Measurements from ENCODE around the gene CKS2.
"Not testable (repeated sequence)": the region's sequence is repeated elsewhere in the genome, so short reads cannot be mapped to it uniquely, and the experiment has no call there.

CKS2 gene

DNA sequence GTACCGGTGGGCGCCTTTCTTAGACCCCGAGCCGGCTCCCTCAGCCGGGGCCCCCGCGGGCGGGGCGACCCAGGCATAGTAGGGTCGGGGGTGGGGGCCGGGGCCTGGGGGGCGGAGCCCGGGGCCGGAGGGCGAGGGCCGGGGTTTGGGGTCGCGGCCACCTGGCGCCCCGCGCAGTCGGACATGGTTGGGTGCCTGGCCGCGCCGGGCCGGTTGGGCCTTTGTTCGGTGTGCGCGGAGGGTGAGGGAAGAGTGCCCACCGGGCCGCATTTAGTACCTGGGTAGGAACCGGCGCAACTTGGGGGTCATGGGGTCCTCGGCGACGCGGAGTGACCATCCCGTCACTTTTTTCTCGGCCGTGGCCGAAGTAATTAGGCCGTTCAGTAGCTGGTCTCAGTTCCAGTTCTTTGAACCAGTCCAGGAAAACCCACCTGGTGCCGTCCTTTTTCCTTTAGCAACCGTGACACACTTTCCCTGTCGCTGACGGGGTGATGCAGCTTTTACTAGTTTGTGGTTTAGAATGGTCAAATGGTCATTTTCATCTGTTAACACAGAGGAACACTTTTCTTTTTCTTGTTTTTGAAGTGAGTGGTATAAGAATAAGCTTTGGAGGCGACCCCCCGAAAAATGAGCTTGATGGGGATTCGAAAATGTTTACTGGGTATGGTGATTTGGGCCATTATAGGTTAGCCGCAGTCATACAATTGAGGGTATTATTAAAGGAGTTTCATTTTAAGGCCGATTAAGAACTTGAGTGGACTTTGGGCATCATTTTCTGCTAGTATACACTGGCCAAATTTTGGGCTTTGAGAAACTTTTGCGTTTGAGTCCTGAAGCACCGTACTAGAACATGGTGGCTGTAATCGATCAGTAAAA, 589 bp downstream of the CKS2 start:
- DNase-seq, result no peak

DNA sequence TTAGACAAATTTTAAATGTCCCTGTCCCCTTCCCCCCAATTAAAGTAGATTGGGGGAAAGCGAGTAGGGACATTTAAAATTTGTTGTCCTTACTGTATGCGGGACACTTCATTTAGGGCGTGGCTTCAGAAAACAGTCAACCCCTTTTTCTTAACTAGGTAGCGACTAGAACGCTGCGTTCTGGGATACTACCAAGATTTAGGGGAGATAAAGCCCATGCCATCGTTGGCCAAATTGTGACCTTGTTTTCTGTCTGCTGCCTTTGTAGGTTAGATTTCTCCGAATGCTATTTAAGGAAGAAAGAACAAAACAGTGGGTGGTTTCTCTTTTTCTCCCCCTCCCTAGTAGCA, 1.2 kb downstream of the CKS2 start:
- DNase-seq, result no peak

DNA sequence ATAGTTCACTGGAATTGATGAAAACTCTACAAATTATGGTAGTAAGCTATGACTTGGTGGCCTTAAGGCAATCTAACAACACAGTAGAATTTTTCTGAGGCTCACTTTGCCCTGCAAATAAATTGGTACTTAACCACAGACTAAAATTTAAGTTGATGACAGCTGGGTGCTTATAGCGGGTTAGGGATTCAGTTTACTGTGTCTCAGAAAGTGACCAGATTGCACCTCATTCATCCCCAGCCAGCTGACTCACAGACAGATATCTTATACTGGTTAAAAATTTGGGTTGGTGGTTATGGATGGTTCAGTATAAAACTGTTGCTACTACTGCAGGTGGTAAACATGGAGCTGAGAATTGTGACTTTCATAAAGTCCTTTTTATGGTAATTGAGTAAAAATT, 2.8 kb downstream of the CKS2 start:
- no peak for DNase-seq

DNA sequence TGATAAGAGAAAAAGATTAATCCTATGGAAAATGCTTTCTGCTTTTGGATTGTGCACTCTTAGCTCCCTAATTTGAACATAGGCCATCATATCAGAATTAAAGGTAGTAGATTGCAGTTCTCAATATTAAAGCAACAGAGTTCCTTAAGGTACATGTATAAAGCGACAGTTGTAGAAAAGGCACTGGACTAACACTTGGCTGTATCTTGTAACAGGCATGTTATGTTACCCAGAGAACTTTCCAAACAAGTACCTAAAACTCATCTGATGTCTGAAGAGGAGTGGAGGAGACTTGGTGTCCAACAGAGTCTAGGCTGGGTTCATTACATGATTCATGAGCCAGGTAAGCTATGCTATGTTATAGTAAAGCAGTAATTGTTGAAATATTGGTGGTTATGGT, 4.0 kb downstream of the CKS2 start:
- no peak for DNase-seq

DNA sequence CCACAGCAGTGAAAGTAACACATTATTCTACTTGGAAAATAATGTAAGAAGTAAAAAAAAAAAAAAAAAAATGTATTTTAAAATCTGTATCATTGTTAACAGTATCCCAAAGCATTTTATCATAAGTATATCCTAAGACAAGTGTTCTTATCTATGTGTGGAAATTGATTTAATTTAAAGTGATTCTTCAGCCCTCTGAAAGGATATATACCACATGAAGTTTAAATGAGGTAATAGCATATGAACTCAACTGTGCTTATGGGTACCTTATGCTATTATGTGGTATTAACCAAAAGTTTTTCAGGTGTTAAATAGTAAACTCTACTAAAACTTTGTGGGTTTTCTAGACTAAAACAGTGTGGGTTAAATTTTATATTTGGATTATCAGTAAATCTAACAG, 4.5 kb downstream of the CKS2 start:
- no peak for DNase-seq

DNA sequence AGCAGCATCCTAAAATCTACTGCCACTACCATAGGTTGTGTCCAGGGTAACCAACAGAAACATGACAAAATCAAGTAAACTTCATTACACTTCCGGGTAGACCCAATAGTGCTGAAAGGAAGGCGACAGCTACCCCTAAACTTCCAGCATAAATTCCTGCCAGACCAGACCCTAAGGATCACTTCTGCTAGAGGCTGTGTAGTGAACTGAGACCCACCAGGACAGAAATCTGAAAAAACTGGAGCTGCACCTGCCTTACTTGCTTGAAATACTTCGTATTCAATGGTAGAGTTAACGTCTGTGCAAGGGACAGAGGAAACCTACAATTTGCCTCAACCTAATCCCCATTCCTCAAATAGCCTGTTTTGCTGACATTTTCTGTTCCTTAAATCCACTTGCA, 6.3 kb downstream of the CKS2 start:
- no peak for DNase-seq

DNA sequence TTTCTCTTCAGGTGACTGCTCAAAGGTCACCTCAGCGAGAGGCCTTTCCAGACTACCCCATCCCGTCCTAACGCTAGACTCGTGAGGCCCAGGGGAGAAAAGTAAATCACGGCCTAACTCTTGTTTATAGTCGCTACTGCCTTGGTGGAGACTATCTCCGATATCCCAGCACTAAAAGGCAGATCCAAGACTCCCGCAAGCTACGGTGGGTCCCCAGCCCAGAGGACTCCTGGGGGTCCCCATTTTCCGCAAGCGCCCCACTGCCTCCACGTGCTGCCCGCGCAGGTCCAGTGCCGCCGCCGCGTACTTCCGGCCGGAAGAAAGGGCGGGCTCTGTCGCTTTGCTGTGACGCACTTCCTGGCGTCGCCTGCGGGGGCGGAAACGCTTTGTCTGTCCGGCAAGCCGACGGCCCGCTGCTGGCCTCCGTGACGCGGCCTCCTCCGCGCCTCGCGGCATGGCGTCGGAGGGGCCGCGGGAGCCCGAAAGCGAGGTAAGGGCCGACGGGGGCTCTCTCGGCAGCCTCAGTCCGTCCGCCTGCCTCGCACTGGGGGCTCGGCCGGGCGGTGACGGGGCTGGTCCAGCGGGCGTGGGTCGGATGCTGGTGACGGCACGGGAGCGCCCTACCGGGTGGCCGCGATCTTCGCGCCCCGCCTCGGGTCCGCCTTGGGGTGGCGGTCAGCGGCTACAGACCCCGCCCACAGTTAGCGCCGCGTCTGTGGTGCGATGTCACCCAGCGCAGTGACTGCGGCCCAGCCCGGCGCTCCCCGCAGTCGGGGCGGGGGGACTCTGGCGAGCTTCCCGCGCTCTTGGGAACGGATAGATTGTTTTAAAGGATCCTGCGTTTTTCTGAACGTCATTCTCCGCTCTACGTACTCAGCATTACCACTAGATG, 7.4 kb downstream of the CKS2 start, which contains the start of gene SECISBP2:
Gene SECISBP2, plus strand, starts transcription at position 378 of the 892 bp plus-strand sequence. Its CDS starts 77 bp downstream, at position 455.
- DNase-seq, result peak; percentile 37

DNA sequence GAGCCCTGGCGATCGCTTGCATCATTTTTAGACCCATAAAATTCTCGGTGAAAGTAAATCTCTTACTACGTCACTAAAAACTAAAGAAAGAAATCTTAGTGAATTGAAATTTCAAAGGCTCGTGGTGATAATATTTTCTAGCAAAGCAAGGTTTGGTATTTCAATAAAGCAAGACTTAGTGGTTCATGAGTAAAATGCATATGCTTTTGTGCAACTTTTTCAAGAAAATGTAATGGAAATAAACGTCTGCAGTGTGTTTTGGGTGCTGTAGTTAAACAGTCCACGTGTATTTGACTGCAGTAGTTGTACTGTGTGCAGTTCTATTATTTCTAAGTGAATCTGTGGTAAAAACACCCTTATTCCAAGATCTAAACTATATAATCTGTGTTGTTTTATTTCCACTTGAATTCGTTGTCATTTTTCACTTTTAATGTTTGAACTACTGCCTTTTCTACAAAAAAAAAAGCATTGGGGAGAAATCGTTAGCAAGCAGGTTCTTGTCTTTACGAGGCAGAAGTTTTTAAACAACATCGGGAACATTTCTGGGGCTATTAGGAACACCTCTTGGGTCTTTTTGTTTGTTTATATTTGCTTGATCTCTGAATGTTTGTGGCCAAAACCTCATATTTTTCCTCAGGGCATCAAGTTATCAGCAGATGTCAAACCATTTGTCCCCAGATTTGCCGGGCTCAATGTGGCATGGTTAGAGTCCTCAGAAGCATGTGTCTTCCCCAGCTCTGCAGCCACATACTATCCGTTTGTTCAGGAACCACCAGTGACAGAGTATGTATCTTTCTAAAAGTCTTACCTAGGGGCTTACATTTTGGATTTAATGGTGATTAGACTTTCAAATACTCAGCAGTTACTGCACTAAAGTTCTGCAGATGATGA, 8.3 kb downstream of the CKS2 start:
- DNase-seq, result no peak

DNA sequence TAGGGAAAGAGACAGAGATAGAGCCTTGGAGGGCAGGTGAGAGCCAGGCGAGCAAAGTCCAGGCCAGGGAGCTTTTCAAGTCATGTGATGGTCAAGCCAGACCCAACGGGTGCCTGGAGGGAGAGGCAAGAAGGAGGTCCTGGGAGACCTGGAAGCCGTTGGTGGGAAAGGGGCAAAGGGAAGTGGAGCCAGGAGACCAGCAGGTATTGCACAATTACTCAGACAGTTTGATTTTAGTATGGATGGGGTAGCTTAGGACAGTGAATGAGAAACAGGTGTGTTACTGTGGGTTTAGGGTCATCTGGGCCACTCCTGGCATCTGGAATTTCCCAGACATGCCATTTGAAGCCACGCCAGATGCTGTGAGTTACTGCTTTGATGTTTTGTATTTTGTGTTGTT, 12.4 kb downstream of the CKS2 start:
- DNase-seq, result no peak

DNA sequence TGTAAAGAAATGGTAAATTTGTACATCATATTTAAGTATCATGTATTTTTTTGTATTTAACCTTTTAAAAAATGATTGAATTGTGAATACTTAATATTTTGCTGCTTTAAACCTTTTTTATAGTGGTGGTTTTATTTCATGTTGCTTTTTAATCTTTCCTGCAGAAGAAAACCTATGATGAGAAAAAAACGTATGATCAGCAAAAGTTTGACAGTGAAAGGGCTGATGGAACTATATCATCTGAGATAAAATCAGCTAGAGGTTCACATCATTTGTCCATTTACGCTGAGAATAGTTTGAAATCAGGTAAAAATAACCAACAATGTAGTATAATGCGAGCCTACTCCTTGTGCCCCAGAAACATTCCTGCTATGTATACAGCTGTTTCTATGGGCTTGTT, 14.7 kb downstream of the CKS2 start:
- DNase-seq, result no peak

DNA sequence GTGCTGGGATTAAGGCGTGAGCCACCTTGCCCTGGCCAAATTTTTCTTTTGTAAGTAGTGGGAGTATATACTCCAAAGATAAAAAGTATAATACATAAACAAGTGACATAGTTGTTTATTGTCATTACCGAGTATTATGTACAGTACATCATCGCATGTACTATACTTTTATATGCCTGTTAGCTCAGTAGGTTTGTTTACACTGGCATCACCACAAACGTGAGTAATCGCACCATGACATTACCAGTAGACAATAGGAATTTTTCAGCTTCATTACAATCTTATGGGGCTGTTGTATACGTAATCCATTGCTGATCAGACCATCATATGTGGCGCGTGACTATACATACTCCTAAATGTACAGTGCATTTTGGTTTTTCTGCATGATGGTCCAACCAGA, 17.1 kb downstream of the CKS2 start:
- no peak for DNase-seq

DNA sequence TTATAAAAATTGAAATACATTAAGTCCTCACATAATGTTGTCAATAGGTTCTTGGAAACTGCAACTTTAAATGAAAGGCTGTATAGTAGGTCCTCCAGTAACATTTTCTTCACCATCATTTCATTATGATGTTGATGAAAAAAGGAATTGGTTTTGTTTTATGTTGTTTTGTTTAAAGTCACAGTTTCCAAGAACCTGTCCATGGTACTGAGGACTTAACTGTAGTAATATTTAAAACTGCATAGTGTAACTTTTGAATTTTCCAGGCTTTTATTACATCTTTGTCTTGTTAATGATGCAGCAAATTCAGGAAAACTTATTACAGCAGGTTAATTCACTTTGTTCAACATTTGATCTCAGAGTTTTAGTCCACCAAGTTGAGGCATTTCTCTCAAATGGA, 18.9 kb downstream of the CKS2 start:
- no peak for DNase-seq

DNA sequence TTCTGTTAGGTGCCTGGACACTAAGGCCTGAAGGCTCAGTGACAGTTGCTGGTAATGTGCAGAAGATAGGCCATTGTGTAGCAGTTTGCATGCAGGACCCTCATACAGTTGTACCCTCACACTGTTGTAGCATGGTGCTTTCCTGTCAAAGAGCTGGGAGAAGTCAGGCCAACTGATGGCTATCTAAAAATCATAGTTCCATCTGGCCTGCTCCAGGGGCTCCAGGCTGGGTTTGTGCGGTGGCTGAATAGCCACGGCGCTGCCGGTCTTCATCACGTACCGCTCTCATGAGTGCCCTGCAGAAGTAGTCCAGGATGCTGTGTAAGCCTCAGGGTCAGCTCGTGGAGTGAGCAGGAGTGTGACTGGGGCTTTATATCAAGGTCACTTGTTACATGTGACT, 19.5 kb downstream of the CKS2 start:
- DNase-seq, result no peak

DNA sequence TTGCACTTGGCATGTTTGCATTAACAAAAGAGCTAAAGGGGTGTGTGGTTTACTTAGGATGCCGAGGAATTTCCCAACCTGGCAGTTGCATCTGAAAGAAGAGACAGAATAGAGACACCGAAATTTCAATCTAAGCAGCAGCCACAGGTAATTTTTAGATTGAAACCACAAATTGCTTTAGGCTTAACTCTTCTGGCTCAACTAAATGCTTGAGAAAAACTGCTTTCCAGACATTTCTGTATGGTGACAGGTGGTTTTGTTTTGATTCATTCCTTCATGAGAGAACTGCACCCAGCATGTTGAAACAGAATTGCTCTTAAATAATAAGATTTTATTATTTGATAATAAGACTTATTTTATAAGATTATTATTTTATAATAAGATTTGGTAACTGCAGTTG, 28.8 kb downstream of the CKS2 start:
- no peak for DNase-seq

DNA sequence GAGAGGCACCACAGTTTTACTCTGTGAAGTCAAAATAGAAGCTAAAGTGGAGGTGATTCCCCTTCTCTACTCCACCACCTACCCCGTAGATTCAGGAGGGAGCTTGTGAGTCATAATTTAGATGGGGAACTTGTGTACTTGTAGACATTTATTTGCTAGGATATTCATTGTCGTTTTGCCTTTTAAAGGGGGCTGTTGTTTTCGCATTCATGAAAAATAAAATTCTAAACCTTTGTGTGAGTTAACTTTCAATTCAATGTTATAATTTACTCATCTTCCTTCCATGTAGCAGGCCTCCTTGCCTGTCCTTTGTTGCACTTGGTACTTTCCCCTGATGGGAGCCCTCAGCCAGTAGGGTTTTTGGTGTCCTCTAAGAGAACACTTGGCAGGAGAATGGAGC, 29.3 kb downstream of the CKS2 start:
- no peak for DNase-seq

DNA sequence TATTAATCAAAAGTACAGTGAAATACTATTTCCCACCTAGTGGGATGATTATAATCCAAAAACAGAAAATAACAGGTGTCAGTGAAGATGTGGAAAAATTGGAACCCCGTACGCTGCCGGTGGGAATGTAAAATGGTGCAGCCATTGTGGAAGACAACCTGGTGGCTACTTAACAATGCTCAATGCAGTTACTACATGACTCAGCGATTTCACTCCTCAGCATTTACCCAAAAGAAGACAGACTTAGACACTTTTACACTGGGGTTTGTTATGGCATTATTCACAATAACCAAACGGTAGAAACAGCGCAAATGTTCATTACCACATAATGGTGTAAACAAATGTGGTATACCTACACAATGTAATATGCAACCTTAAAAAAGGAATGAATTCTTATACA, 31.2 kb downstream of the CKS2 start:
- DNase-seq, result no peak

DNA sequence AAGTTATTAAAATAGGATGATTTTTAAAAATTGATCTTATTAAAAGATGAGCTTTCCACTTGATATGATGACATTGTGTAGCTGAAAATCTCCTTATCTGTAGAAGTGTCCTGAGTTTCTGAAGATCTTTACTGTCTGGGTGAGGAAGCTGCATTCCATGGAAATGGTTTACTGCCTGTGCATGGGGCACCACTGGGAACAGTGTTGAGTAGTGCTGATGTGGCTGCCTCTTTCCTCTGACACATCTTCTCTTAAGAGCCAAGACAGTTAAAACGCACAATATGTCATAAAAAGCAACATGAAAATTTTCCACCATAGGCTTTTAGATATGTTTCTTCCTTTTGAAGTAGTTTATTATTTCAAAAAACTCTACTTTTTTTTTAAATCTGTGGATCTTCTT, 32.0 kb downstream of the CKS2 start:
- no peak for DNase-seq

DNA sequence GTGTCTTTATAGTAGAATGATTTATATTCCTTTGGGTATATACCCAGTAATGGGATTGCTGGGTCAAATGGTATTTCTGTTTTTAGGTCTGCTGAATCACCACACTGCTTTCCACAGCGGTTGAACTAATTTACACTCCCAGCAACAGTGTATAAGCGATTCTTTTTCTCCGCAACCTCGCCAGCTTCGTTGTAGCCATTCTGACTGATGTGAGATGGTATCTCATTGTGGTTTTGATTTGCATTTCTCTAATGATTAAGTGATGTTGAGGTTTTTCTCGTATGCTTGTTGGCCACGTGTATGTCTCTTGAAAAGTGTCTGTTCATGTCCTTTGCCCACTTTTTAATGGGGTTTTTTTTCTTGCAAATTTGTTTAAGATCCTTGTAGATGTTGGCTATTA, 32.8 kb downstream of the CKS2 start:
- not testable (repeated sequence) for DNase-seq

DNA sequence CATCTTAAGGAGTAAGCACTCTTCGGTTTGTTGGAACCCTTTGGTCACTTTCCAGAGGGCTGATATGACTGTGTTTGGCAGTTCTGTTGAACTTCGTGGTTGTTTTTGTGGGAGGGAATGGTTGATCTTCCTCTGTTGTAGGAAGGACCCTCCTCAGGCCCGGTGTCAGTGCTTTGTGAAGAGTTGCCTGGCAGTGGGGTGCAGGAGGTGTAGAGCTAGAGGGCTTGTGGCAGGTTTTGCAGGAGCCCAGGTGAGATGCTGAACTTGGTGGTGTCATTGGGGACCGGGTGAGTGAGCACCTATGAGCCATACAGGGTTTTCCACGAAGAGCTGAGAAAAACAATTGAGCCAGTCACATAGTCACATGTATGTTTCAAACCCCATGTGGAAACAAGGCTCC, 34.5 kb downstream of the CKS2 start:
- no peak for DNase-seq

DNA sequence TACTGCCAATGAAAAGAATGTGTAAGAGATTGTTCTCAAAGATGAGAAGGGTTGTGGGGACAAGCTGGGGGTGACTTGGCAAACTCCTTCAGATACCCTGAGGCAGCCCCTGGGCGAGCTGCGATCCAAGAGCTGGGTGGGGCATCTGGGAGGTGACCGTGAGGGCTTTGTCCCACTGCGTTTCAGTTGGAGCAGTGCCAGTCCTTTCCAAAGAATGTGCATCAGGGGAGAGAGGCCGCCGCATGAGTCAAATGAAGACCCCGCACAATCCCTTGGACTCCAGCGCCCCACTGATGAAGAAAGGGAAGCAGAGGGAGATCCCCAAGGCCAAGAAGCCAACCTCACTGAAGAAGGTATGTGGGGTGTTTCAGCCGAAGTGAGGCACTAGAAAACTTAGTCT, 35.7 kb downstream of the CKS2 start:
- DNase-seq, result no peak

DNA sequence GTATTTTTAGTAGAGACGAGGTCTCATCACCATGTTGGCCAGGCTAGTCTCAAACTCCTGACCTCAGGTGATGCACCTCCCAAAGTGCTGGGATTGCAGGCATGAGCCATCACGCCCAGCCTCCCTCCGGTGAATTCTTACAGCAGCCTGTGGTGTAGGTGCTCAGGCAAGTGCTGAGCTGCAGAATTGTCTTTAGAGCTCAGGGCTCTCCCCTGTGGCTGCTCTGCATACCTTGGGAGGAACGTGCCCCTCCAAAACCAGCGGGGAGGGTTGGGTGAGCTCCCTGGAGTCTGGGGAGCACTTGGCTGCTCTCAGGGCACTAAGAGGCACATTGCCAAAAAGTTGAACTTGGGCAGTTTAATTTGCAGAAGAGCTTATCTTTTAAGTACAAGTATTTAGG, 36.7 kb downstream of the CKS2 start:
- DNase-seq, result no peak

DNA sequence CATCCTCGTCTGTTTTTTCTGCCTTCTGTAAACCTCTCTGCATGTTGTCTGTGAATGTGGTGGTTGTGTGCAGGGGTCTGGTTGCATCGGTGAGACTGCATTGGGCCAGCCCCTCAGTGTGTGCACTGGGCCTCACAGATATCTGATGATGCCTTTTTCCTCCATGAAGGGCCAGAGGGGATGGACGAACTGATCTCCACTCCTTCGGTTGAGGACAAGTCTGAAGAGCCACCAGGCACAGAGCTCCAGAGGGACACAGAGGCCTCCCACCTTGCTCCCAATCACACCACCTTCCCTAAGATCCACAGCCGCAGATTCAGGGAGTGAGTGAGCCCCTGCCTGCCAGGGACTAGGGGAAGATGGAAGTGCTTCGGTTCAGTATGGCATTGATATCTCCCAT, 38.6 kb downstream of the CKS2 start:
- no peak for DNase-seq

DNA sequence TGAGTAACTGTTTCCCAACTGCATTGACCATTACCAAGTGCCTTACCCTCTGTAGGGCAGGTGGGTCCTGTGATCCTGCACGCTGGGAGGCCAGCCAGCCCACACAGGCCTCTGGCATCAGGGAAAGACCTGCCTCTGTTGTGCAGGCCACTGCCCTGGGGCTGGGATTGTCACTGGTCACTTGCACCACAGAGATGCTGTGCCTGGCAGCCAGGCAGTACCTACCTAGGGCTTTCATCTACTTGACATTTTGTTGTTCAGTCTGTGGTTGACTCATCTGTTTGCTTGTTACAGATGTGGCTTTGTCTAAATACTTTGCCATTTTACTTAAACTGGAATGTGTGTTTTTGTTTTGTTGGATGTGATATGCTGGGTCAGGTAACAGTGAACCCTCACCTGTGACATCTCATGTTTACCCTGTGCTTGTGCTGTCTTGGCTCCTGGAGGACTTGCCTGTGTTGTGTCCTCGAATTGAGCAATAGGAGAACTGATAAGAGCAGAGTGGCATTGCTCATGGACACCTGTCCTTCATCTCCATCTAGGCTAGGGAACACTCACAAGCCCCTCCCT, 40.1 kb downstream of the CKS2 start:
- no peak for DNase-seq

Data from NCI-H187 treated with DMSO at 0.1 percent for 48 hours (cell line).